Upper lobe of left lung (tissue), 4 donors: ENCODE measurements around the gene AMBP.

Source experiments
- CTCF ChIP-seq, 6 experiments: fragments of 450-650 bp in 4 of 6; fragments of 200-600 bp in 2 of 6; sonication (generic) in 2 of 6; IDR thresholded peaks; one replicate each; pipeline ENCODE4 v1.5.1; 2016 to 2019; ENCODE audit warnings: antibody characterized with exemption in 6 of 6
- POLR2A ChIP-seq, 4 donors: fragments of 450-650 bp; IDR thresholded peaks; one replicate each; pipeline ENCODE4 v1.5.1; 2016 to 2017; ENCODE audit warnings: antibody characterized with exemption in 4 of 4, mild to moderate bottlenecking in 2 of 4

- TF ChIP-seq POLR2A (IDR thresholded peaks at IDR 0.05): no peak
- no peak for TF ChIP-seq CTCF (IDR thresholded peaks at IDR 0.05)
Observed at GRCh38 chr9:114086009-114086408, 7.9 kb upstream of the AMBP start.
